Activated naive CD4-positive, alpha-beta T cell treated with anti-CD3 and anti-CD28 coated beads, Interleukin-2, amount 10 ng/mL, durations not matched to agents 7 days and 5 days (primary cell): ENCODE measurements around the gene NPAS3.

Source experiments
- CTCF ChIA-PET: fragments of 350-600 bp; sonication (Branson Sonifier 250); formaldehyde crosslinking; loops from one replicate; lab custom pipeline; 2021; ENCODE audit warnings: antibody characterized with exemption; lab: Charles Lee
- DNase-seq: peaks from one replicate; pipeline ENCODE4 v3.0.0-alpha.2; 2020
- H3K27ac Mint-ChIP-seq: one replicate; pipeline ENCODE4 v1.8.0; 2021; ENCODE audit warnings: mild to moderate bottlenecking, moderate library complexity, mixed read lengths
- H3K27me3 Mint-ChIP-seq: one replicate; pipeline ENCODE4 v1.8.0; 2021; ENCODE audit warnings: mild to moderate bottlenecking, mixed read lengths
- H3K36me3 Mint-ChIP-seq: one replicate; pipeline ENCODE4 v1.8.0; 2021; ENCODE audit warnings: mixed read lengths
- H3K4me1 Mint-ChIP-seq: one replicate; pipeline ENCODE4 v1.8.0; 2021; ENCODE audit warnings: mixed read lengths
- H3K4me3 Mint-ChIP-seq: one replicate; pipeline ENCODE4 v1.8.0; 2021; ENCODE audit warnings: mild to moderate bottlenecking, moderate library complexity, mixed read lengths
- H3K9me3 Mint-ChIP-seq: one replicate; pipeline ENCODE4 v1.8.0; 2021; ENCODE audit warnings: mixed read lengths

NPAS3 gene

GRCh38 chr14:33796356-33796755 lies 857.7 kb downstream of the NPAS3 start:
- peaks cover 44% of the 10 kb centered on the region for H3K27me3 Mint-ChIP-seq
- peaks cover 9% of the 10 kb centered on the region for H3K4me1 Mint-ChIP-seq
- CTCF ChIA-PET, result no interaction called here
- no peak for DNase-seq
- H3K9me3 Mint-ChIP-seq, result no peaks in the 10 kb centered on the region
- peaks cover 2% of the 10 kb centered on the region for H3K36me3 Mint-ChIP-seq
- no peak overlapping the region for H3K27ac Mint-ChIP-seq
- H3K4me3 Mint-ChIP-seq, result no peak overlapping the region

DNA sequence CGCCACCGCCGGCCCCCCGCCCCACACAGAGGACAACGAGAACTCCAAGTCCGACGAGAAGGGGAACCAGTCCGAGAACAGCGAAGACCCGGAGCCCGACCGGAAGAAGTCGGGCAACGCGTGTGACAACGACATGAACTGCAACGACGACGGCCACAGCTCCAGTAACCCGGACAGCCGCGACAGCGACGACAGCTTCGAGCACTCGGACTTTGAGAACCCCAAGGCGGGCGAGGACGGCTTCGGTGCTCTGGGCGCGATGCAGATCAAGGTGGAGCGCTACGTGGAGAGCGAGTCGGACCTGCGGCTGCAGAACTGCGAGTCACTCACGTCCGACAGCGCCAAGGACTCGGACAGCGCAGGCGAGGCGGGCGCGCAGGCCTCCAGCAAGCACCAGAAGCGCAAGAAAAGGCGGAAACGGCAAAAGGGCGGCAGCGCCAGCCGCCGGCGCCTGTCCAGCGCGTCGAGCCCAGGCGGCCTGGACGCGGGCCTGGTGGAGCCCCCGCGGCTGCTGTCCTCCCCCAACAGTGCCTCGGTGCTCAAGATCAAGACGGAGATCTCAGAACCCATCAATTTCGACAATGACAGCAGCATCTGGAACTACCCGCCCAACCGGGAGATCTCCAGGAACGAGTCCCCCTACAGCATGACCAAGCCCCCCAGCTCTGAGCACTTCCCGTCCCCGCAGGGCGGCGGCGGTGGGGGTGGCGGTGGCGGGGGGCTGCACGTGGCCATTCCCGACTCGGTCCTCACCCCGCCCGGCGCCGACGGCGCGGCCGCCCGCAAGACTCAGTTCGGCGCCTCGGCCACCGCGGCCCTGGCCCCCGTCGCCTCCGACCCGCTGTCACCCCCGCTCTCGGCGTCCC lies 861.3 kb downstream of the NPAS3 start:
- no peak for DNase-seq
- Mint-ChIP-seq H3K4me1 (peaks cover 3% of the 10 kb centered on the region), H3K4me3 (no peak overlapping the region), H3K27me3 (peaks cover 44% of the 10 kb centered on the region), H3K9me3 (no peaks in the 10 kb centered on the region), H3K36me3 (peaks cover 2% of the 10 kb centered on the region), H3K27ac (no peak overlapping the region)
- CTCF ChIA-PET, result no interaction called here

- DNase-seq, result no peak
- Mint-ChIP-seq H3K4me1 (peaks cover 3% of the 10 kb centered on the region), H3K9me3 (no peaks in the 10 kb centered on the region), H3K36me3 (peaks cover 2% of the 10 kb centered on the region), H3K27ac (no peak overlapping the region), H3K27me3 (peaks cover 48% of the 10 kb centered on the region), H3K4me3 (no peak overlapping the region)
- CTCF ChIA-PET, result no interaction called here
Measured at GRCh38 chr14:33800735-33801163, 862.1 kb downstream of the NPAS3 start.

DNA sequence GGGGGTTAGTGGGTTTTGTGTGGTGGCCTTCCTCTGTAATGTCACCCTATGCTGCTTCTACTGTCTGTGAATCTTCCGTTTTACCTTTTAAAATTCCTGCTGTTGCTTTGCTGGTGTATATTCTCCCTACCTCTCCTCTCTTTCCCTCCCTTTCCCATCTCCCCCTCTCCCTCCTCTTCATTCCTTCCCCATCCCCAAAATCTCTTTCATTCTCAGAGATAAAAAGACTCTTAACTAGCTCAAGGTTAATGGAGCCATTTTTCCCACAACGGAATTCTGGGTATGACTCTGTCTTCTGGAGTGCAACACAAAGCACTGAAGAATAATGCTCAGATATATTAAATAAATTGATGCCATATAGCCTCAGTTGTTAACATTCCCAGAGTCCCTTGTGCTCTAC lies 864.1 kb downstream of the NPAS3 start:
- peaks cover 3% of the 10 kb centered on the region for H3K4me1 Mint-ChIP-seq
- no peak for DNase-seq
- H3K27ac Mint-ChIP-seq, result no peak overlapping the region
- H3K4me3 Mint-ChIP-seq, result no peak overlapping the region
- H3K27me3 Mint-ChIP-seq, result peaks cover 43% of the 10 kb centered on the region
- H3K36me3 Mint-ChIP-seq, result peaks cover 2% of the 10 kb centered on the region
- CTCF ChIA-PET, result interaction anchor here (0.7 to 4.1 kb wide), 2 partner anchors 9 to 498 kb away, joined by 3 to 19 read pairs; no protein-coding TSS in a partner anchor
- H3K9me3 Mint-ChIP-seq, result no peaks in the 10 kb centered on the region

GRCh38 chr14:33805593-33805992 lies 866.9 kb downstream of the NPAS3 start:
- no peak overlapping the region for H3K27ac Mint-ChIP-seq
- H3K27me3 Mint-ChIP-seq, result peaks cover 22% of the 10 kb centered on the region
- CTCF ChIA-PET, result interaction anchor here (4.1 kb wide), 1 partner anchor 12 kb away, joined by 19 read pairs; no protein-coding TSS in a partner anchor
- peaks cover 3% of the 10 kb centered on the region for H3K4me1 Mint-ChIP-seq
- no peak overlapping the region for H3K4me3 Mint-ChIP-seq
- H3K9me3 Mint-ChIP-seq, result no peaks in the 10 kb centered on the region
- no peak for DNase-seq
- peaks cover 2% of the 10 kb centered on the region for H3K36me3 Mint-ChIP-seq

- H3K4me1 Mint-ChIP-seq, result no peaks in the 10 kb centered on the region
- H3K4me3 Mint-ChIP-seq, result no peak overlapping the region
- no peak for DNase-seq
- H3K36me3 Mint-ChIP-seq, result no peaks in the 10 kb centered on the region
- H3K27ac Mint-ChIP-seq, result no peak overlapping the region
- no peaks in the 10 kb centered on the region for H3K9me3 Mint-ChIP-seq
- CTCF ChIA-PET, result no interaction called here
- peaks cover 9% of the 10 kb centered on the region for H3K27me3 Mint-ChIP-seq
Measured at GRCh38 chr14:33806905-33807304, 868.2 kb downstream of the NPAS3 start.

GRCh38 chr14:33808187-33808586 lies 869.5 kb downstream of the NPAS3 start:
- H3K36me3 Mint-ChIP-seq, result no peaks in the 10 kb centered on the region
- H3K4me1 Mint-ChIP-seq, result no peaks in the 10 kb centered on the region
- no peak for DNase-seq
- CTCF ChIA-PET, result no interaction called here
- H3K4me3 Mint-ChIP-seq, result no peak overlapping the region
- H3K27ac Mint-ChIP-seq, result no peak overlapping the region
- no peaks in the 10 kb centered on the region for H3K9me3 Mint-ChIP-seq
- H3K27me3 Mint-ChIP-seq, result peaks cover 4% of the 10 kb centered on the region

- CTCF ChIA-PET, result no interaction called here
- Mint-ChIP-seq H3K36me3 (no peaks in the 10 kb centered on the region), H3K27me3 (peaks cover 9% of the 10 kb centered on the region), H3K27ac (no peak overlapping the region), H3K4me1 (no peaks in the 10 kb centered on the region), H3K9me3 (no peaks in the 10 kb centered on the region), H3K4me3 (no peak overlapping the region)
- no peak for DNase-seq
Measured at GRCh38 chr14:33809396-33809981, 870.8 kb downstream of the NPAS3 start.

DNA sequence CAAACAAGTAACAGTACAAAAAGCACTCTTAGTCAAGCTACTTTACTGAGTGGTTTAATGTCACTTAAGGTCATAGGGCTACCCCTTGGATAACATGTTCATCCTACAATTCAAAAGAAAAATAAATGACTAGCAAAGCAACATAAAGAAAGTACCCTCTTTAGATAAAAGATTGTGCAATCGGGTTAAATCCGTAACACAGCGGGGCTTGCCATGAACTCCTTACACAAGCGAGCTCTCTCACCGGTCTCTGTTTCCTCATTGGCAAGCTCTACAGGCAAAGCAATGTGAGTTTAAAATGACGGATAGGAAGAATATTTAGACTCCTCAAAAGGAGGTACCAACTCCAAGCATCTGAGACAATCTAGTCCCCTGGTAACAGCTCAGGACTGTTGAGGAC lies 871.6 kb downstream of the NPAS3 start:
- CTCF ChIA-PET, result interaction anchor here (1.0 kb wide), 1 partner anchor 515 kb away, joined by 3 read pairs; no protein-coding TSS in a partner anchor
- no peak overlapping the region for H3K4me3 Mint-ChIP-seq
- peaks cover 6% of the 10 kb centered on the region for H3K27me3 Mint-ChIP-seq
- no peaks in the 10 kb centered on the region for H3K9me3 Mint-ChIP-seq
- DNase-seq, result no peak
- H3K36me3 Mint-ChIP-seq, result no peaks in the 10 kb centered on the region
- no peak overlapping the region for H3K27ac Mint-ChIP-seq
- H3K4me1 Mint-ChIP-seq, result no peaks in the 10 kb centered on the region

DNA sequence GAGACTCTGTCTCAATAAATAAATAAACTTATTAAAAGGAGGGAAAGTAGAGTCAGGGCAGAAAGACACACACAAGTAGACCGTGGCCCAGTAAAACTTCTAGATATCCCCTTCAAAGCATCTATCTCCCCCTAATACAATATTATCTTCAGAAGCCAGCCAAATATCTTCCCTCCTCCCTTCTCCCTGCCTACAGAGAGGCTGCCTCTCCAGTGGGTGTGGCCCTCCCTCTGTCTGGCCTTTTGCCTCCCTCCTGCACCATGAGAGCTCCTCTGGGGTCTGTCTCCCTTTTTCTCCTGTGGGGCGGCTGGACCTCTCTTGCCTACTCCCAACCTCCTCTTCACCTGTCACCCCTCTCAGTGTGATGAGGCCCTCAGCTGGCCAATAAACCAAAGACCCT lies 873.0 kb downstream of the NPAS3 start:
- no peaks in the 10 kb centered on the region for H3K36me3 Mint-ChIP-seq
- no peaks in the 10 kb centered on the region for H3K9me3 Mint-ChIP-seq
- peaks cover 9% of the 10 kb centered on the region for H3K27me3 Mint-ChIP-seq
- CTCF ChIA-PET, result no interaction called here
- H3K27ac Mint-ChIP-seq, result no peak overlapping the region
- DNase-seq, result no peak
- no peak overlapping the region for H3K4me3 Mint-ChIP-seq
- no peaks in the 10 kb centered on the region for H3K4me1 Mint-ChIP-seq

- Mint-ChIP-seq H3K36me3 (no peaks in the 10 kb centered on the region), H3K9me3 (no peaks in the 10 kb centered on the region), H3K4me3 (no peak overlapping the region), H3K4me1 (no peaks in the 10 kb centered on the region), H3K27me3 (peaks cover 9% of the 10 kb centered on the region), H3K27ac (no peak overlapping the region)
- CTCF ChIA-PET, result interaction anchor here (1.1 kb wide), 1 partner anchor 511 kb away, joined by 3 read pairs; no protein-coding TSS in a partner anchor
- no peak for DNase-seq
Measured at GRCh38 chr14:33812181-33812580, 873.5 kb downstream of the NPAS3 start.

- Mint-ChIP-seq H3K4me1 (no peaks in the 10 kb centered on the region), H3K27ac (no peak overlapping the region), H3K36me3 (no peaks in the 10 kb centered on the region), H3K27me3 (peaks cover 9% of the 10 kb centered on the region), H3K4me3 (no peak overlapping the region), H3K9me3 (no peaks in the 10 kb centered on the region)
- DNase-seq, result no peak
- CTCF ChIA-PET, result interaction anchor here (1.1 kb wide), 1 partner anchor 510 kb away, joined by 3 read pairs; no protein-coding TSS in a partner anchor
Measured at GRCh38 chr14:33812601-33813000, 873.9 kb downstream of the NPAS3 start.

DNA sequence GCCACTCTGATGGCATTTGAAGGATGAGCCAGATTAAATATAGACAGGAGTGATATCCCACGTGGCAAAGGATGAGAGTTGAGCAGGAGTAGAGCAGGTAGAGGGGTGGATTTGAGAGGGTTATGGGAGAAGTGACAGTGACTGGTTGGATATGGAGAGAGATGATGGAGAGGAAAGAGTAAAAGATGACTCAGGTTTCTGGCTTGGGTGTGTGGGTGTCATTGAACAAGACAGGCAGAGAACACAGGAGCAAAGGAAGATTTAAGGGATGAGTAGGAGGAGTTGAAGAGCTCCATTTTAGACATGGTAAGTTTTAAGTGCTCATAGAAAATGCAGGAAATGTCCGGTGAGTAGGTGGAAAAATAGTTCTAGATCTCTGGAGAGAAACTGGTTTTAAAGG lies 875.3 kb downstream of the NPAS3 start:
- no peak overlapping the region for H3K4me3 Mint-ChIP-seq
- H3K36me3 Mint-ChIP-seq, result no peaks in the 10 kb centered on the region
- H3K9me3 Mint-ChIP-seq, result no peaks in the 10 kb centered on the region
- H3K27ac Mint-ChIP-seq, result no peak overlapping the region
- H3K27me3 Mint-ChIP-seq, result peaks cover 13% of the 10 kb centered on the region
- CTCF ChIA-PET, result no interaction called here
- no peaks in the 10 kb centered on the region for H3K4me1 Mint-ChIP-seq
- no peak for DNase-seq

DNA sequence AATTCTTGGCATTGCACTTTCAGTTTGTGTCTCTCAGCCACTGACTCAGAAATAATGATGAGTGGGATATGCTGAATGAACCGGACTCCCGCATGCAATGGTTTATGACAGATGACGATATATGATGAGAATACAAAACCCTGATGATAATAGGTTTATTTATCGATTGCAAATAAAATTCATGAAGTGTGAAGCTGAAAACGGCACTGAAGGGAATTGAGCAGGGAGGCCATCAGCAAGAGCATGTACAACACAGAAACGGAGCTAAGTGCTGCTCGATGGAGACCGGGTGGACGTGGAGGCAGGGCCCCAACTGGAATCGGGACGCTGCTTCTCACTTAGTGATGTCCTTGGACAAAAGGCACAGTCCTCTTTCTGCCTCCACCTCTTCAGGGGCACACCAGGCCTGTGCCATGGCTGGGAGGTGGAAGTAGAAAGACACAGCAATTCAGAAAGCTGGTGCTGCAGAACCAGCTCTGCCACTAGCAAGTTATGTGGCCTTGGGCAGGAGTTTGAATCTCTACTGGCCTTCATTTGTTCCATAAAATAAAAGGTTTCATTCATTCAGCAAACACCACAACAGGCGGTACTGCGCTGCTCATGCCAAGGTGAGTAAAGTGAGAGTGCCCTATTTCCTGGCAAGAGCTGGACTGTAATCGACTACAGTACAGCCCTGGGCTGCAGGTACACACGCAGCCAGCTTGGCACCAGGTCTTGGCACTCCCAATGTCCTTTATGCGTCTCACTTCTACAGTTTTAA lies 895.2 kb downstream of the NPAS3 start:
- no peaks in the 10 kb centered on the region for H3K36me3 Mint-ChIP-seq
- CTCF ChIA-PET, result interaction anchor here (1.3 to 1.5 kb wide), 2 partner anchors 15 to 394 kb away, joined by 3 read pairs; no protein-coding TSS in a partner anchor

More for the DNA sequence above, 895.2 kb downstream of the NPAS3 start:
- no peak for DNase-seq
- Mint-ChIP-seq H3K4me1 (peaks cover 4% of the 10 kb centered on the region), H3K27me3 (peaks cover 5% of the 10 kb centered on the region), H3K4me3 (no peak overlapping the region), H3K27ac (no peak overlapping the region), H3K9me3 (peaks cover 4% of the 10 kb centered on the region)
